ENCODE data around the gene FAM210A. TPM values are rescaled to one million over a fixed set of nuclear protein-coding genes. Genes with fewer than 3 reads are reported as not detected.

FAM210A gene
- total RNA-seq, 1 experiment from 2014 or later: 17.1 TPM

GRCh38 chr18:13658436-13659204 is 67.7 kb downstream of the FAM210A start:
- CTCF ChIA-PET: no interaction called here

GRCh38 chr18:13657974-13658373 is 68.4 kb downstream of the FAM210A start:
- no peak overlapping the region for H3K4me3 Mint-ChIP-seq (ENCODE audit: unreplicated experiment)
- Histone ChIP-seq H3K4me3 (ENCODE audit: low read depth, low read length) (no peak overlapping the region), H3K4me1 (no peaks in the 10 kb centered on the region), H3K27me3 (replicated peaks; ENCODE audit: control insufficient read depth, insufficient read depth, low read length) (no peaks in the 10 kb centered on the region), H3K36me3 (ENCODE audit: control insufficient read depth, insufficient read depth, low read length) (no peaks in the 10 kb centered on the region), H3K9me3 (no peaks in the 10 kb centered on the region)
- no peaks in the 10 kb centered on the region for H3K9me3 Mint-ChIP-seq (ENCODE audit: unreplicated experiment)
- no peak overlapping the region for H3K27ac Mint-ChIP-seq (ENCODE audit: unreplicated experiment)
- TF ChIP-seq CTCF (IDR thresholded peaks at IDR 0.05; ENCODE audit: insufficient read depth in 1 of 2, low read depth in 1 of 2, low read length in 1 of 2, severe bottlenecking in 1 of 2, unreplicated experiment in 1 of 2): no peak
- H3K27me3 Mint-ChIP-seq (ENCODE audit: insufficient read depth, unreplicated experiment): no peaks in the 10 kb centered on the region
- intact Hi-C loops (cut with micrococcal nuclease; ENCODE audit: unreplicated experiment): no loop called here
- no peaks in the 10 kb centered on the region for H3K4me1 Mint-ChIP-seq (ENCODE audit: low read depth, unreplicated experiment)
- no peaks in the 10 kb centered on the region for H3K36me3 Mint-ChIP-seq (ENCODE audit: insufficient read depth, unreplicated experiment)
- BruUV-seq (replicated peaks): no TSS peak
- POLR2A ChIA-PET: no interaction called here
- no peak for DNase-seq
- CTCF ChIA-PET: no interaction called here

More at GRCh38 chr18:13658436-13659204, 67.7 kb downstream of the FAM210A start:
- BruUV-seq (replicated peaks): no TSS peak
- H3K4me1 ChIP-seq: no peaks in the 10 kb centered on the region
- Mint-ChIP-seq H3K27ac (ENCODE audit: unreplicated experiment) (no peak overlapping the region), H3K27me3 (ENCODE audit: insufficient read depth, unreplicated experiment) (no peaks in the 10 kb centered on the region), H3K9me3 (ENCODE audit: unreplicated experiment) (no peaks in the 10 kb centered on the region), H3K4me1 (ENCODE audit: low read depth, unreplicated experiment) (no peaks in the 10 kb centered on the region), H3K4me3 (ENCODE audit: unreplicated experiment) (no peak overlapping the region), H3K36me3 (ENCODE audit: insufficient read depth, unreplicated experiment) (no peaks in the 10 kb centered on the region)
- H3K36me3 ChIP-seq (ENCODE audit: control insufficient read depth, insufficient read depth, low read length): no peaks in the 10 kb centered on the region
- intact Hi-C loops (cut with micrococcal nuclease; ENCODE audit: unreplicated experiment): no loop called here
- POLR2A ChIA-PET: no interaction called here
- DNase-seq: no peak
- TF ChIP-seq CTCF (IDR thresholded peaks at IDR 0.05; ENCODE audit: insufficient read depth in 1 of 2, low read depth in 1 of 2, low read length in 1 of 2, severe bottlenecking in 1 of 2, unreplicated experiment in 1 of 2): no peak
- H3K4me3 ChIP-seq (ENCODE audit: low read depth, low read length): no peak overlapping the region
- H3K27me3 ChIP-seq (replicated peaks; ENCODE audit: control insufficient read depth, insufficient read depth, low read length): no peaks in the 10 kb centered on the region
- H3K9me3 ChIP-seq: no peaks in the 10 kb centered on the region

- intact Hi-C loops (cut with micrococcal nuclease; ENCODE audit: unreplicated experiment): no loop called here
- no peaks in the 10 kb centered on the region for H3K9me3 Mint-ChIP-seq (ENCODE audit: unreplicated experiment)
- H3K36me3 Mint-ChIP-seq (ENCODE audit: insufficient read depth, unreplicated experiment): no peaks in the 10 kb centered on the region
- no TSS peak for BruUV-seq (replicated peaks)
- no peaks in the 10 kb centered on the region for H3K27me3 Mint-ChIP-seq (ENCODE audit: insufficient read depth, unreplicated experiment)
- H3K4me3 ChIP-seq (ENCODE audit: low read depth, low read length): no peak overlapping the region
- no peak for DNase-seq
- H3K36me3 ChIP-seq (ENCODE audit: control insufficient read depth, insufficient read depth, low read length): no peaks in the 10 kb centered on the region
- CTCF ChIA-PET: no interaction called here
- no peaks in the 10 kb centered on the region for H3K4me1 ChIP-seq
- H3K4me3 Mint-ChIP-seq (ENCODE audit: unreplicated experiment): no peak overlapping the region
- POLR2A ChIA-PET: no interaction called here
- no peaks in the 10 kb centered on the region for H3K4me1 Mint-ChIP-seq (ENCODE audit: low read depth, unreplicated experiment)
- H3K27me3 ChIP-seq (replicated peaks; ENCODE audit: control insufficient read depth, insufficient read depth, low read length): no peaks in the 10 kb centered on the region
- no peak overlapping the region for H3K27ac Mint-ChIP-seq (ENCODE audit: unreplicated experiment)
- H3K9me3 ChIP-seq: no peaks in the 10 kb centered on the region
- no peak for TF ChIP-seq CTCF (IDR thresholded peaks at IDR 0.05; ENCODE audit: insufficient read depth in 1 of 2, low read depth in 1 of 2, low read length in 1 of 2, severe bottlenecking in 1 of 2, unreplicated experiment in 1 of 2)
These were observed 72.5 kb downstream of the FAM210A start for GRCh38 chr18:13653746-13654433.

All from Caco-2 (cell line).